B cell (primary cell): ENCODE results near the gene ANKRD44. TPM values are rescaled to one million over a fixed set of nuclear protein-coding genes. Genes with fewer than 3 reads are reported as not detected.

Source experiments
- ATAC-seq: fragments of 200-7000 bp; cut with Tn5 transposase; one replicate; pipeline ENCODE4 v1.10.0; 2021; ENCODE audit warnings: low read depth, mild to moderate bottlenecking, moderate number of reproducible peaks, moderate library complexity
- CTCF ChIA-PET: fragments of 350-600 bp; sonication (Branson Sonifier 250); formaldehyde crosslinking; loops from one replicate; lab custom pipeline; 2021; ENCODE audit warnings: antibody characterized with exemption, inconsistent platforms; lab: Charles Lee
- POLR2A ChIA-PET: fragments of 350-600 bp; sonication (Branson Sonifier 250); formaldehyde crosslinking; loops from one replicate; lab custom pipeline; 2021; ENCODE audit warnings: antibody characterized with exemption; lab: Charles Lee
- DNase-seq: peaks from one replicate; pipeline ENCODE4 v3.0.0; 2013
- H2AFZ ChIP-seq: 2 replicates; pipeline ENCODE4 v1.6.1; 2012; ENCODE audit warnings: mild to moderate bottlenecking, low read depth, low read length; ENCODE audit not compliant: insufficient read depth, poor library complexity, severe bottlenecking
- H3K27ac ChIP-seq, 2 donors: 1 replicate in 1 of 2; 2 replicates in 1 of 2; pipeline ENCODE4 v1.5.1; 2012 to 2013; ENCODE audit warnings: low read length in 2 of 2, mild to moderate bottlenecking in 2 of 2, moderate library complexity in 1 of 2
- H3K27me3 ChIP-seq, 4 experiments: fragments of 200-600 bp in 1 of 4; sonication (generic) in 1 of 4; replicated peaks in 1 of 4; 1 replicate in 2 of 4; 2 replicates in 2 of 4; pipeline versions ENCODE4 v1.6.1 to v1.7.0; 2013 to 2016; ENCODE audit warnings: low read length in 3 of 4, mild to moderate bottlenecking in 2 of 4, mixed read lengths in 1 of 4, moderate library complexity in 1 of 4; ENCODE audit not compliant: insufficient read depth in 4 of 4, control insufficient read depth in 3 of 4; ENCODE audit errors: control extremely low read depth in 1 of 4
- H3K36me3 ChIP-seq, 2 experiments: replicated peaks in 1 of 2; 1 replicate in 1 of 2; 2 replicates in 1 of 2; pipeline versions ENCODE4 v1.6.1 to v1.7.1; 2013; ENCODE audit warnings: low read length in 1 of 2; ENCODE audit not compliant: insufficient read depth in 2 of 2, control insufficient read depth in 1 of 2; ENCODE audit errors: control extremely low read depth in 1 of 2, extremely low read depth in 1 of 2
- H3K4me1 ChIP-seq, 2 donors: fragments of 200-600 bp in 1 of 2; sonication (generic) in 1 of 2; 1 replicate in 1 of 2; 2 replicates in 1 of 2; pipeline versions ENCODE4 v1.5.1 to v1.6.1; 2013 to 2017; ENCODE audit warnings: low read length in 2 of 2; ENCODE audit not compliant: control insufficient read depth in 2 of 2, insufficient read depth in 2 of 2
- H3K4me2 ChIP-seq: replicated peaks from 2 replicates; pipeline ENCODE3; 2012; ENCODE audit warnings: mild to moderate bottlenecking, low read depth, low read length; ENCODE audit not compliant: poor library complexity, severe bottlenecking
- H3K4me3 ChIP-seq, 5 experiments: fragments of 200-600 bp in 1 of 5; sonication (generic) in 1 of 5; 1 replicate in 3 of 5; 2 replicates in 2 of 5; pipeline versions ENCODE4 v1.5.1 to v1.7.0; 2011 to 2016; ENCODE audit warnings: low read length in 4 of 5, mild to moderate bottlenecking in 4 of 5, low read depth in 2 of 5, control low read depth in 1 of 5, moderate library complexity in 1 of 5; ENCODE audit not compliant: insufficient read depth in 1 of 5; ENCODE audit errors: control extremely low read depth in 1 of 5, extremely low read depth in 1 of 5
- H3K79me2 ChIP-seq: fragments of 200-600 bp; sonication (generic); one replicate; pipeline ENCODE4 v1.6.0; 2016; ENCODE audit warnings: low read length; ENCODE audit not compliant: control insufficient read depth, insufficient read depth
- H3K9ac ChIP-seq: fragments of 200-600 bp; sonication (generic); 2 replicates; pipeline ENCODE4 v1.6.1; 2017; ENCODE audit warnings: mild to moderate bottlenecking, low read length, moderate library complexity
- H3K9me3 ChIP-seq, 3 donors: one replicate each; pipeline versions ENCODE4 v1.6.1 to v1.7.1; 2013; ENCODE audit warnings: low read length in 2 of 3; ENCODE audit not compliant: control insufficient read depth in 2 of 3, insufficient read depth in 1 of 3; ENCODE audit errors: control extremely low read depth in 1 of 3
- H4K20me1 ChIP-seq: 2 replicates; pipeline ENCODE4 v1.6.0; 2012; ENCODE audit warnings: mild to moderate bottlenecking, low read length; ENCODE audit not compliant: insufficient read depth, control insufficient read depth, poor library complexity, severe bottlenecking
- H3K27ac Mint-ChIP-seq: one replicate; pipeline ENCODE4 v1.8.0; 2021; ENCODE audit warnings: mixed read lengths
- H3K27me3 Mint-ChIP-seq: one replicate; pipeline ENCODE4 v1.8.0; 2021; ENCODE audit warnings: mixed read lengths
- H3K4me1 Mint-ChIP-seq: one replicate; pipeline ENCODE4 v1.8.0; 2021; ENCODE audit warnings: mixed read lengths
- H3K4me3 Mint-ChIP-seq: one replicate; pipeline ENCODE4 v1.8.0; 2021; ENCODE audit warnings: mixed read lengths
- H3K9me3 Mint-ChIP-seq: one replicate; pipeline ENCODE4 v1.8.0; 2022; ENCODE audit warnings: mixed read lengths; ENCODE audit not compliant: insufficient read depth
- EZH2 ChIP-seq: IDR thresholded peaks from 2 replicates; pipeline ENCODE4 v1.6.1; 2012; ENCODE audit warnings: borderline replicate concordance, low read depth, mild to moderate bottlenecking, moderate library complexity, low read length; ENCODE audit not compliant: insufficient read depth, poor library complexity, severe bottlenecking
- WGBS: methylation state at CpG from one replicate; pipeline ENCODE4 v1.1.5; 2013; ENCODE audit warnings: missing lambda C conversion rate; ENCODE audit not compliant: insufficient coverage; 5-methylcytosine and 5-hydroxymethylcytosine counted together
- intact Hi-C: fragments of 100-400 bp; cut with micrococcal nuclease; formaldehyde crosslinking; loops from one replicate; pipeline ENCODE4 v1.10.0; 2022
- polyA plus RNA-seq: library from polyadenylated mRNA; depleted of rRNA; stranded (reverse); fragments of >200 nt; gene quantifications from 2 replicates; pipeline ENCODE4 v1.2.3, GENCODE V29; 2012
- total RNA-seq, 2 donors: library from RNA; stranded (reverse); fragments of 120-200 nt in 1 of 2; gene quantifications; 1 replicate in 1 of 2; 2 replicates in 1 of 2; pipeline versions ENCODE4 v1.2.3 to v1.2.4, GENCODE V29; 2013 to 2022
- TF ChIP-seq, protein P1 (sequence below): fragments of 200-600 bp; IDR thresholded peaks from one replicate; pipeline ENCODE4 v1.8.0; 2022; ENCODE audit warnings: antibody characterized with exemption, mild to moderate bottlenecking

Gene ANKRD44
- total and polyA plus RNA-seq, 2 donors (not counting 1 experiment from before 2014, with no cell fraction given) = 92.6 to 457 TPM

DNA sequence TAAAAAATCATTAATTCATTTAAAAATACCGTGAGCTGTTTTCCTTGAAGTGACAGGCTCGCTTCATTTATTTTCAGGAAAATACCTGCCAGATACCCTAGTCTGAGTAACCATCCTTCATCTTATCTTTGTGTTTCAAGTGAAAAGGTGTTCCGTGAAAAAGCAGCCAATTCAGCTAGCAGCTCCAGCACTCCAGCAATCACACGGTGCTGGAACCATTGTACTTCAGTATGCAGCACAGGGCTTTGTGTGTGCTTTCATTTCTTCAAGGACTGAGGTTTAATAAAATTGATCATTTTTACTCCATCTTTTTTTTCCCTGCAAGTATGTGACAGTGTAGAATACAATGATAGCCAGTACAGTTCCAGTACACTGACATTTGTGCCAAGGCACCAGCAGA, 344.9 kb downstream of the ANKRD44 start:
- no peak overlapping the region for H3K4me2 ChIP-seq
- H3K4me3 ChIP-seq = no peak overlapping the region
- H3K9ac ChIP-seq = no peak overlapping the region
- no CpG with 5 or more reads among the region's 4 CpGs for WGBS
- H3K27ac ChIP-seq = no peak overlapping the region
- no peaks in the 10 kb centered on the region for H3K36me3 ChIP-seq
- H3K9me3 ChIP-seq = no peaks in the 10 kb centered on the region
- no peaks in the 10 kb centered on the region for H3K79me2 ChIP-seq
- H3K4me1 ChIP-seq = no peaks in the 10 kb centered on the region
- no peaks in the 10 kb centered on the region for H4K20me1 ChIP-seq
- H3K4me3 Mint-ChIP-seq = no peak overlapping the region
- ChIA-PET POLR2A (no interaction called here), CTCF (no interaction called here)
- DNase-seq = no peak
- H3K9me3 Mint-ChIP-seq = no peaks in the 10 kb centered on the region
- no peaks in the 10 kb centered on the region for H3K27me3 Mint-ChIP-seq
- TF ChIP-seq, protein P1, sequence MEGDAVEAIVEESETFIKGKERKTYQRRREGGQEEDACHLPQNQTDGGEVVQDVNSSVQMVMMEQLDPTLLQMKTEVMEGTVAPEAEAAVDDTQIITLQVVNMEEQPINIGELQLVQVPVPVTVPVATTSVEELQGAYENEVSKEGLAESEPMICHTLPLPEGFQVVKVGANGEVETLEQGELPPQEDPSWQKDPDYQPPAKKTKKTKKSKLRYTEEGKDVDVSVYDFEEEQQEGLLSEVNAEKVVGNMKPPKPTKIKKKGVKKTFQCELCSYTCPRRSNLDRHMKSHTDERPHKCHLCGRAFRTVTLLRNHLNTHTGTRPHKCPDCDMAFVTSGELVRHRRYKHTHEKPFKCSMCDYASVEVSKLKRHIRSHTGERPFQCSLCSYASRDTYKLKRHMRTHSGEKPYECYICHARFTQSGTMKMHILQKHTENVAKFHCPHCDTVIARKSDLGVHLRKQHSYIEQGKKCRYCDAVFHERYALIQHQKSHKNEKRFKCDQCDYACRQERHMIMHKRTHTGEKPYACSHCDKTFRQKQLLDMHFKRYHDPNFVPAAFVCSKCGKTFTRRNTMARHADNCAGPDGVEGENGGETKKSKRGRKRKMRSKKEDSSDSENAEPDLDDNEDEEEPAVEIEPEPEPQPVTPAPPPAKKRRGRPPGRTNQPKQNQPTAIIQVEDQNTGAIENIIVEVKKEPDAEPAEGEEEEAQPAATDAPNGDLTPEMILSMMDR = no peak
- no peak overlapping the region for H3K27ac Mint-ChIP-seq
- no peaks in the 10 kb centered on the region for H3K27me3 ChIP-seq
- no peaks in the 10 kb centered on the region for H3K4me1 Mint-ChIP-seq
- intact Hi-C loops = no loop called here
- H2AFZ ChIP-seq = no peak overlapping the region
- no peak for ATAC-seq

DNA sequence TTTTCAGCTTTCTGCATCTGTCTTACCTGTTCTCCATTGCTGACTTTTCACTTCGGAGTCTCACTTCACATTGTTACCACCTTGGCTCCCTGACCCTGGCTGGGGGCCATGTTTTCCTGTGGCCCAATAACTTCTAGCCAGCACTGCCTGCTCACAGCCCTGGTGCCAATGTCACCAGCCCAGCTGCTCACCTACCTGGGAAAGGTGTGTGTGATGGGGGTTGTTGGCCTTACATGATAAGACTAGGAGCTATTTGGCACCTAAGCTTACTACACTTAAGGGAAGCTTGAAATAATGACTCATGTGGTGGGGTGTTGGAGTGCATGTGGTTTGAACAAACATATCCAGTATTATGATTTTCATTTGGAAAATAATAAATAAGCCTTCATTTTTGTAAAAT, 346.6 kb downstream of the ANKRD44 start:
- 100% methylated on average over 1 of the region's 1 CpG for WGBS
- H2AFZ ChIP-seq = no peak overlapping the region
- TF ChIP-seq, protein P1 = no peak
- no peak for TF ChIP-seq EZH2
- H3K36me3 ChIP-seq = no peaks in the 10 kb centered on the region
- ATAC-seq (no peak), DNase-seq (no peak)
- no peak overlapping the region for H3K4me3 ChIP-seq
- Mint-ChIP-seq H3K9me3 (no peaks in the 10 kb centered on the region), H3K27me3 (no peaks in the 10 kb centered on the region), H3K4me3 (no peak overlapping the region), H3K4me1 (no peaks in the 10 kb centered on the region), H3K27ac (no peak overlapping the region)
- intact Hi-C loops = no loop called here
- CTCF ChIA-PET = no interaction called here
- POLR2A ChIA-PET = no interaction called here
- H4K20me1 ChIP-seq = no peaks in the 10 kb centered on the region
- no peaks in the 10 kb centered on the region for H3K4me1 ChIP-seq
- H3K9ac ChIP-seq = no peak overlapping the region
- no peaks in the 10 kb centered on the region for H3K79me2 ChIP-seq
- H3K4me2 ChIP-seq = no peak overlapping the region
- no peak overlapping the region for H3K27ac ChIP-seq
- H3K27me3 ChIP-seq = no peaks in the 10 kb centered on the region
- H3K9me3 ChIP-seq = no peaks in the 10 kb centered on the region
